C4-2B (cell line): ENCODE measurements around the gene PDGFD.

Source experiments
- CTCF ChIP-seq: fragments of 450-650 bp; conservative IDR thresholded peaks from 2 replicates; pipeline ENCODE4 v1.5.1; 2017; ENCODE audit warnings: mild to moderate bottlenecking
- ZFX ChIP-seq: fragments of 450-650 bp; IDR thresholded peaks from 2 replicates; pipeline ENCODE4 v1.6.1; 2017

DNA sequence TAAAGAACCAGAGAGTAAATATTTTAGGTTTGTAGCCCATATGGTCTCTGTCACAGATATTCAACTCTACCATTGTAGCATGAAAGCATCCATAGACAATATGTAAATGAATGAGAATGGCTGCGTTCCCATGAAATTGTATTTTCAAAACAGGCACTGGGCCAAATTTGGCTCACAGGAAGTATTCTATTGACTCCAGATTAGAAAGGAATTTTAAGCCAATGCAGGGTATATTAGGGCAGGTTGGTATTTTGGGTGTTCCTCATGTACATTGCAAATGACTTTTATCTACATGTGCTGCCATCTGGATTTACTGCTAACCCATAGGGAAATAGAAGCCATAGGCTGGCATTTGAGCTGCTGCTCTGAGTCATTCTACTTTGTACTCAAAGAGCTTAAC lies 35.1 kb upstream of the PDGFD start:
- TF ChIP-seq CTCF (no peak), ZFX (no peak)
